ENCODE data around the gene SLC47A1. TPM values are rescaled to one million over a fixed set of nuclear protein-coding genes. Genes with fewer than 3 reads are reported as not detected.
A peak's percentile ranks its signal among the peaks of the same experiment; 100 is the strongest.

SLC47A1 gene
- total RNA-seq: 1 to 10 TPM in 3 of 4 donors, under 1 TPM in 1; 0.95 to 6.2 (median 5.6) TPM

- no peak for DNase-seq (ENCODE audit: low spot score)
- TF ChIP-seq CTCF (IDR thresholded peaks at IDR 0.05): no peak
- ATAC-seq (ENCODE audit: low FRiP score): peak; percentile 91
These were observed at the start of gene SLC47A1 for GRCh38 chr17:19533718-19534561. SLC47A1 (plus strand) TSS chr17:19533854; CDS start chr17:19533940, 86 bp downstream.

GRCh38 chr17:19485800-19486340 lies 47.8 kb upstream of the SLC47A1 start:
- no peak for DNase-seq (ENCODE audit: low spot score)

GRCh38 chr17:19486351-19487023 lies 47.2 kb upstream of the SLC47A1 start:
- no peak for DNase-seq (ENCODE audit: low spot score)
- ATAC-seq (ENCODE audit: low FRiP score): no peak
- TF ChIP-seq CTCF (IDR thresholded peaks at IDR 0.05): no peak

More at GRCh38 chr17:19485800-19486340, 47.8 kb upstream of the SLC47A1 start:
- no peak for TF ChIP-seq CTCF (IDR thresholded peaks at IDR 0.05)
- no peak for ATAC-seq (ENCODE audit: low FRiP score)

- no peak for TF ChIP-seq CTCF (IDR thresholded peaks at IDR 0.05)
- no peak for DNase-seq (ENCODE audit: low spot score)
- no peak for ATAC-seq (ENCODE audit: low FRiP score)
These were observed 46.5 kb upstream of the SLC47A1 start for GRCh38 chr17:19487024-19487600.

GRCh38 chr17:19492141-19492540 lies 41.5 kb upstream of the SLC47A1 start:
- no peak for ATAC-seq (ENCODE audit: low FRiP score)
- no peak for TF ChIP-seq CTCF (IDR thresholded peaks at IDR 0.05)
- DNase-seq (ENCODE audit: low spot score): no peak

- DNase-seq (ENCODE audit: low spot score) (no peak), ATAC-seq (ENCODE audit: low FRiP score) (no peak)
- TF ChIP-seq CTCF (IDR thresholded peaks at IDR 0.05): no peak
These were observed 38.5 kb upstream of the SLC47A1 start for GRCh38 chr17:19494961-19495806.

Measured in omental fat pad (tissue), 4 donors.